ENCODE measurements around the gene SHC2.

DNA sequence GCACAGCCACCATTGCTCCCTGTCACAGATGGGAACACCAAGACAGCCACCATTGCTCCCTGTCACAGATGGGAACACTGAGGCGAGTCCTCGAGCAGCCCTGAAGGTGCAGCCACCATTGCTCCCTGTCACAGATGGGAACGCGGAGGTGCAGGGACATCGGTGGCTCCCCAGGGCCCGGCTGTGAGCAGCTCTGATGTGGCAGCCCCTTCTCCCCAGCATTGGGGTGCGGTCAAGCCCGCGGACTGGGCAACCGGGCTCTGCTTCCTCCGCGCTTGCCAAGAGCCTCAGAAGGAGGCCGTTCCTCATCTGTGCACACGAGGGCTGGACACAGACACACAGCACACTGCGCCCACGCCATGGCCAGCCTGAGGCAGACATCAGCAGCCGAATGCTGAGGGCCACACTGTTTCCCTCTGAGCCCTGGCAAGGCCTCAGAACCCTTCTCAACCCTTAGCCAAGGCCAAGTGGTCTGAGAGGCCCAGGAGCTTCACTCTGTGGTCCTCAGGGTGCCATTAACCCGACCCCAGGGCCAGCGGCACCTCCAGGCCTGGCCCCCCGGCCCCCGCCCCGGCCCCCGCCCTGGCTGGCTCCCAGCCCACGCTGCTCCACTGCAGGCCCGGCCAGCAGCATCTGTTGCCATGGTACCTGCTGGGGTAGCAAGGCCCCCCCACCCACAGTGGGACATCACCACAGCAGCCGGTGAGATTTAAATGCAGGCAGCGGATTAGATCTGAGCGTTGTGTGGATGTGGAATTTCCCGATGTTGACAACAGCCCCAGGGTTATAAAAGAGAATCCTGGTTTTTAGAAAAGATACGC lies 70.2 kb downstream of the SHC2 start:
- TF ChIP-seq, protein P1, sequence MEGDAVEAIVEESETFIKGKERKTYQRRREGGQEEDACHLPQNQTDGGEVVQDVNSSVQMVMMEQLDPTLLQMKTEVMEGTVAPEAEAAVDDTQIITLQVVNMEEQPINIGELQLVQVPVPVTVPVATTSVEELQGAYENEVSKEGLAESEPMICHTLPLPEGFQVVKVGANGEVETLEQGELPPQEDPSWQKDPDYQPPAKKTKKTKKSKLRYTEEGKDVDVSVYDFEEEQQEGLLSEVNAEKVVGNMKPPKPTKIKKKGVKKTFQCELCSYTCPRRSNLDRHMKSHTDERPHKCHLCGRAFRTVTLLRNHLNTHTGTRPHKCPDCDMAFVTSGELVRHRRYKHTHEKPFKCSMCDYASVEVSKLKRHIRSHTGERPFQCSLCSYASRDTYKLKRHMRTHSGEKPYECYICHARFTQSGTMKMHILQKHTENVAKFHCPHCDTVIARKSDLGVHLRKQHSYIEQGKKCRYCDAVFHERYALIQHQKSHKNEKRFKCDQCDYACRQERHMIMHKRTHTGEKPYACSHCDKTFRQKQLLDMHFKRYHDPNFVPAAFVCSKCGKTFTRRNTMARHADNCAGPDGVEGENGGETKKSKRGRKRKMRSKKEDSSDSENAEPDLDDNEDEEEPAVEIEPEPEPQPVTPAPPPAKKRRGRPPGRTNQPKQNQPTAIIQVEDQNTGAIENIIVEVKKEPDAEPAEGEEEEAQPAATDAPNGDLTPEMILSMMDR (IDR thresholded peaks at IDR 0.05), result no peak
- TF ChIP-seq POLR2AphosphoS5 (IDR thresholded peaks at IDR 0.05), result no peak
